H9 (cell line): Measurements from ENCODE around the gene AP1G2. TPM values are rescaled to one million over a fixed set of nuclear protein-coding genes. Genes with fewer than 3 reads are reported as not detected.

Source experiments
- DNase-seq: peaks from one replicate; pipeline ENCODE4 v3.0.0-alpha.2; 2017
- H2AFZ ChIP-seq: one replicate; pipeline ENCODE4 v1.6.1; 2013; ENCODE audit warnings: mild to moderate bottlenecking, low read length, control low read depth, moderate library complexity
- H2AK5ac ChIP-seq: 2 replicates; pipeline ENCODE4 v1.6.1; 2013; ENCODE audit warnings: low read length, control low read depth, mixed read lengths; ENCODE audit not compliant: insufficient read length
- H2BK120ac ChIP-seq: one replicate; pipeline ENCODE4 v1.6.1; 2013; ENCODE audit warnings: low read depth, mild to moderate bottlenecking, low read length, control low read depth, inconsistent platforms; ENCODE audit not compliant: poor library complexity, severe bottlenecking
- H2BK12ac ChIP-seq: 2 replicates; pipeline ENCODE4 v1.6.1; 2013; ENCODE audit warnings: low read length, control low read depth, mixed read lengths, low read depth; ENCODE audit not compliant: insufficient read length
- H2BK15ac ChIP-seq: 2 replicates; pipeline ENCODE4 v1.6.1; 2013; ENCODE audit warnings: low read depth, low read length, control low read depth
- H2BK20ac ChIP-seq: one replicate; pipeline ENCODE4 v1.6.1; 2013; ENCODE audit warnings: low read depth, mild to moderate bottlenecking, low read length, control low read depth, inconsistent platforms; ENCODE audit not compliant: poor library complexity, severe bottlenecking
- H2BK5ac ChIP-seq: 2 replicates; pipeline ENCODE4 v1.6.1; 2013; ENCODE audit warnings: low read length, control low read depth, mixed read lengths; ENCODE audit not compliant: insufficient read length
- H3K14ac ChIP-seq: 2 replicates; pipeline ENCODE4 v1.6.1; 2013; ENCODE audit warnings: low read length, control low read depth; ENCODE audit not compliant: insufficient read depth
- H3K18ac ChIP-seq: 2 replicates; pipeline ENCODE4 v1.6.1; 2013; ENCODE audit warnings: low read depth, mild to moderate bottlenecking, mixed read lengths, low read length, control low read depth; ENCODE audit not compliant: insufficient read length
- H3K23ac ChIP-seq: 2 replicates; pipeline ENCODE4 v1.6.1; 2013; ENCODE audit warnings: low read length, control low read depth, mixed read lengths, low read depth; ENCODE audit not compliant: insufficient read length
- H3K23me2 ChIP-seq: 2 replicates; pipeline ENCODE4 v1.6.1; 2013; ENCODE audit warnings: low read depth, mild to moderate bottlenecking, mixed read lengths, low read length, control low read depth; ENCODE audit not compliant: insufficient read length, poor library complexity, severe bottlenecking
- H3K27ac ChIP-seq: 2 replicates; pipeline ENCODE4 v1.5.1; 2013; ENCODE audit warnings: low read length, control low read depth, mixed read lengths, low read depth; ENCODE audit not compliant: insufficient read length
- H3K27me3 ChIP-seq: 2 replicates; pipeline ENCODE4 v1.6.1; 2013; ENCODE audit warnings: low read length, control low read depth, inconsistent platforms; ENCODE audit not compliant: insufficient read depth
- H3K4ac ChIP-seq: 2 replicates; pipeline ENCODE4 v1.6.1; 2013; ENCODE audit warnings: low read depth, mild to moderate bottlenecking, control low read depth, inconsistent platforms, low read length, moderate library complexity
- H3K4me1 ChIP-seq: 2 replicates; pipeline ENCODE4 v1.6.1; 2013; ENCODE audit warnings: low read length, control low read depth, inconsistent platforms; ENCODE audit not compliant: insufficient read depth
- H3K4me2 ChIP-seq: 2 replicates; pipeline ENCODE4 v1.6.1; 2013; ENCODE audit warnings: low read length, control low read depth, mixed read lengths; ENCODE audit not compliant: insufficient read length, insufficient read depth
- H3K56ac ChIP-seq: 2 replicates; pipeline ENCODE4 v1.6.1; 2013; ENCODE audit warnings: low read depth, mild to moderate bottlenecking, mixed read lengths, low read length, control low read depth; ENCODE audit not compliant: insufficient read length
- H3K79me1 ChIP-seq: 2 replicates; pipeline ENCODE4 v1.6.1; 2013; ENCODE audit warnings: low read depth, mild to moderate bottlenecking, moderate library complexity, low read length, control low read depth, inconsistent platforms; ENCODE audit not compliant: insufficient read depth, poor library complexity, severe bottlenecking
- H3K79me2 ChIP-seq: 2 replicates; pipeline ENCODE4 v1.6.1; 2013; ENCODE audit warnings: low read length, control low read depth, inconsistent platforms; ENCODE audit not compliant: insufficient read depth
- H3K9ac ChIP-seq: 2 replicates; pipeline ENCODE4 v1.6.1; 2013; ENCODE audit warnings: low read length, control low read depth, mixed read lengths; ENCODE audit not compliant: insufficient read length; ENCODE audit errors: extremely low read depth
- H3K9me3 ChIP-seq: one replicate; pipeline ENCODE4 v1.6.1; 2013; ENCODE audit warnings: low read depth, low read length, inconsistent platforms; ENCODE audit not compliant: control insufficient read depth
- H3T11ph ChIP-seq: one replicate; pipeline ENCODE4 v1.6.1; 2013; ENCODE audit warnings: mild to moderate bottlenecking, low read length, control low read depth, inconsistent platforms
- H4K20me1 ChIP-seq: one replicate; pipeline ENCODE4 v1.6.1; 2013; ENCODE audit not compliant: control insufficient read depth, insufficient read length, insufficient read depth
- H4K5ac ChIP-seq: 2 replicates; pipeline ENCODE4 v1.6.1; 2013; ENCODE audit warnings: low read depth, mild to moderate bottlenecking, mixed read lengths, low read length, control low read depth; ENCODE audit not compliant: insufficient read length
- H4K8ac ChIP-seq: replicated peaks from 2 replicates; pipeline ENCODE4 v1.6.1; 2013; ENCODE audit warnings: low read length, control low read depth, mixed read lengths, low read depth; ENCODE audit not compliant: insufficient read length
- H4K91ac ChIP-seq: 2 replicates; pipeline ENCODE4 v1.6.1; 2013; ENCODE audit warnings: low read depth, mild to moderate bottlenecking, moderate library complexity, mixed read lengths, low read length, control low read depth; ENCODE audit not compliant: insufficient read length
- H3K27ac Mint-ChIP-seq, 3 experiments: 2 replicates in 2 of 3; 3 replicates in 1 of 3; pipeline ENCODE4 v1.8.0; 2020 to 2021; ENCODE audit warnings: mixed read lengths in 3 of 3, mild to moderate bottlenecking in 1 of 3, moderate library complexity in 1 of 3
- H3K27me3 Mint-ChIP-seq: 2 replicates; pipeline ENCODE4 v1.8.0; 2021; ENCODE audit warnings: low read depth, mild to moderate bottlenecking, moderate library complexity, mixed read lengths
- H3K36me3 Mint-ChIP-seq, 3 experiments: 2 replicates in 2 of 3; 3 replicates in 1 of 3; pipeline ENCODE4 v1.8.0; 2020 to 2021; ENCODE audit warnings: low read depth in 3 of 3, mixed read lengths in 3 of 3; ENCODE audit not compliant: insufficient read depth in 1 of 3
- H3K4me1 Mint-ChIP-seq, 2 experiments: 2 replicates each; pipeline ENCODE4 v1.8.0; 2020; ENCODE audit warnings: mixed read lengths in 2 of 2
- H3K4me3 Mint-ChIP-seq, 2 experiments: 2 replicates in 1 of 2; 3 replicates in 1 of 2; pipeline ENCODE4 v1.8.0; 2020 to 2021; ENCODE audit warnings: mild to moderate bottlenecking in 2 of 2, mixed read lengths in 2 of 2, moderate library complexity in 1 of 2
- H3K9me3 Mint-ChIP-seq, 2 experiments: 2 replicates in 1 of 2; 3 replicates in 1 of 2; pipeline ENCODE4 v1.8.0; 2020; ENCODE audit warnings: mild to moderate bottlenecking in 2 of 2, mixed read lengths in 2 of 2, moderate library complexity in 1 of 2
- CTCF ChIP-seq: fragments of 200-600 bp; sonication (generic); conservative IDR thresholded peaks from 3 replicates; pipeline ENCODE4 v1.8.0; 2021; ENCODE audit warnings: antibody characterized with exemption, mild to moderate bottlenecking
- WGBS: extraction: QIAGEN DNeasy Blood & Tissue Kit; methylation state at CpG from one replicate; pipeline ENCODE4 v1.1.7; 2013; ENCODE audit warnings: missing lambda C conversion rate, low lambda C conversion rate, mixed read lengths; ENCODE audit not compliant: insufficient read length; ENCODE audit errors: extremely low coverage; 5-methylcytosine and 5-hydroxymethylcytosine counted together
- total RNA-seq: library from RNA; stranded (reverse); gene quantifications from 2 replicates; pipeline ENCODE4 v1.2.1, GENCODE V29; 2021

AP1G2 gene
- total RNA-seq, 1 experiment from 2014 or later: 107 TPM

- no peak overlapping the region for H2BK15ac ChIP-seq
- no peak overlapping the region for H3K27ac ChIP-seq
- no peaks in the 10 kb centered on the region; the same call in 1 of the 2 replicates for H3K27me3 ChIP-seq
- no peak overlapping the region for H3K18ac ChIP-seq
- H4K5ac ChIP-seq: no peak overlapping the region
- H3T11ph ChIP-seq: no peak overlapping the region
- H2BK5ac ChIP-seq: no peak overlapping the region
- H3K4me3 Mint-ChIP-seq: no peak overlapping the region
- TF ChIP-seq CTCF: no peak
- H3K79me2 ChIP-seq: no peaks in the 10 kb centered on the region
- H2AK5ac ChIP-seq: no peak overlapping the region
- no peak overlapping the region for H4K91ac ChIP-seq
- H3K9me3 ChIP-seq: no peaks in the 10 kb centered on the region
- peaks cover 0 to 2% (median 0%) of the 10 kb centered on the region in 3 experiments; a peak in 1 of 7 replicates for H3K36me3 Mint-ChIP-seq
- peaks cover 20% of the 10 kb centered on the region for H3K27me3 Mint-ChIP-seq
- H3K27ac Mint-ChIP-seq: peak overlapping the region in 2 of 3 experiments; percentile 8 to 15; a peak in 1 of 7 replicates
- H3K56ac ChIP-seq: no peak overlapping the region
- H3K9me3 Mint-ChIP-seq: no peaks in the 10 kb centered on the region
- WGBS: no CpG with 5 or more reads among the region's 25 CpGs
- no peak overlapping the region for H2BK20ac ChIP-seq
- no peak overlapping the region for H3K9ac ChIP-seq
- H3K4me2 ChIP-seq: no peak overlapping the region
- H3K4ac ChIP-seq: no peak overlapping the region
- H4K20me1 ChIP-seq: no peaks in the 10 kb centered on the region
- H3K23me2 ChIP-seq: peaks cover 3% of the 10 kb centered on the region
- no peak overlapping the region for H2AFZ ChIP-seq
- H2BK12ac ChIP-seq: no peak overlapping the region
- H3K4me1 ChIP-seq: peaks cover 6% of the 10 kb centered on the region; the same call in 1 of the 2 replicates
- no peak for DNase-seq
- H4K8ac ChIP-seq: no peak overlapping the region
- no peaks in the 10 kb centered on the region for H3K79me1 ChIP-seq
- no peak overlapping the region for H3K23ac ChIP-seq
- no peak overlapping the region for H2BK120ac ChIP-seq
- H3K14ac ChIP-seq: no peak overlapping the region; the same call in 1 of the 2 replicates
- H3K4me1 Mint-ChIP-seq: peaks cover 11 to 25% of the 10 kb centered on the region in 2 experiments
These were observed 54.4 kb downstream of the AP1G2 start for GRCh38 chr14:23513005-23513817.
